Stimulated activated CD8-positive, alpha-beta memory T cell treated with anti-CD3 and anti-CD28 coated beads, Interleukin-7, amount 100 ng/mL, for 1 hour (primary cell): ENCODE data around the gene VMP1.
"Not testable (repeated sequence)": the region's sequence is repeated elsewhere in the genome, so short reads cannot be mapped to it uniquely, and the experiment has no call there.

Experiments used
- DNase-seq, 2 donors: peaks; one replicate each; pipeline ENCODE4 v3.0.0-alpha.2; 2020; ENCODE audit warnings: low read depth in 2 of 2

The VMP1 gene

DNA sequence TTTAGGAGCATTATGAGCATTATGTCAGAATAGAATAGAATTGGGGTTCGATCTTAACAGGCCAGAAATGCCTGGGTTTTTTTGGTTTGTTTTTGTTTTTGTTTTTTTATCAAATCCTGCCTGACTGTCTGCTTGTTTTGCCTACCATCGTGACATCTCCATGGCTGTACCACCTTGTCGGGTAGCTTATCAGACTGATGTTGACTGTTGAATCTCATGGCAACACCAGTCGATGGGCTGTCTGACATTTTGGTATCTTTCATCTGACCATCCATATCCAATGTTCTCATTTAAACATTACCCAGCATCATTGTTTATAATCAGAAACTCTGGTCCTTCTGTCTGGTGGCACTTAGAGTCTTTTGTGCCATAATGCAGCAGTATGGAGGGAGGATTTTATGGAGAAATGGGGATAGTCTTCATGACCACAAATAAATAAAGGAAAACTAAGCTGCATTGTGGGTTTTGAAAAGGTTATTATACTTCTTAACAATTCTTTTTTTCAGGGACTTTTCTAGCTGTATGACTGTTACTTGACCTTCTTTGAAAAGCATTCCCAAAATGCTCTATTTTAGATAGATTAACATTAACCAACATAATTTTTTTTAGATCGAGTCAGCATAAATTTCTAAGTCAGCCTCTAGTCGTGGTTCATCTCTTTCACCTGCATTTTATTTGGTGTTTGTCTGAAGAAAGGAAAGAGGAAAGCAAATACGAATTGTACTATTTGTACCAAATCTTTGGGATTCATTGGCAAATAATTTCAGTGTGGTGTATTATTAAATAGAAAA, 133.8 kb downstream of the VMP1 start:
- DNase-seq = not testable (repeated sequence)

DNA sequence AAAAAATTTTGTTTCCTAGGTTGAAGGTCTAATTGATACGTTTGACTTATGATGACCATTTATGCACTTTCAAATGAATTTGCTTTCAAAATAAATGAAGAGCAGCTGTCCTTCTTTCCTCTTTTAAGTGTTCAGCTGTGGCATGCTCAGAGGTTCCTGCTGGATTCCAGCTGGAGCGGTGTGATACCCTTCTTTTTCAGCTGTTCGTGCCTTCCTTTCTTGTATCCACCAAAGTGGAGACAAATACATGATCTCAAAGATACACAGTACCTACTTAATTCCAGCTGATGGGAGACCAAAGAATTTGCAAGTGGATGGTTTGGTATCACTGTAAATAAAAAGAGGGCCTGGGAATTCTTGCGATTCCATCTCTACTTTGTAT, 134.4 kb downstream of the VMP1 start:
- not testable (repeated sequence) for DNase-seq

DNA sequence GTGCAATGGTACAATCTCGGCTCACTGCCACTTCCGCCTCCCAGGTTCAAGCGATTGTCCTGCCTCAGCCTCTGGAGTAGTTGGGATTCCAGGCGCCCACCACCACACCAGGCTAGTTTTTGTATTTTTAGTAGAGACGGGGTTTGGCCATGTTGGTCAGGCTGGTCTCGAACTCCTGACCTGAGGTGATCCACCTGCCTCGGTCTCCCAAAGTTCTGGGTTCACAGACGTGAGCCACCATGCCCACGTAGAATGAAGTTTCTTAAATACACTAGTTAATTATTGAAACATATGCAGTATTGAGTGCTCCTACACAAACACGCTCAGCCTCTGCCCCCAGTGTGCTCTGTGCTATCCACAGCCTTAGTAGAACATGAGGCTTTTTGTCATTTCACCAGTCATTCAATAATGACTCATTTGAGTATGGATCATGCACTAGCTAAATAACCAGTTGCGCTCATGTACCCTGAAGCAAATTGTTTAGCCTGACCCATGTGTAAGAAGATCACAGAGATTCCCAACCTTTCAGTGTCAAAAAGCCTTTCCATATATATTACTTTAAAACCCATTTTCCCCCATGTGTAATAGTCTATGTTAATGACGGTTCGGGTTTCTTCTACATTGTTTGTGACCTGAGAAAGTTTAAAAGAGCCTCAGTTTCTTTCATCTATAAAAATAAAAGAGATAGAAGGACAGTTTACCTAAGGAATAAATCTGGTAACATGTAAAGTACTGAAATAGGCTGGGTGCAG, 135.6 kb downstream of the VMP1 start:
- DNase-seq = no peak

DNA sequence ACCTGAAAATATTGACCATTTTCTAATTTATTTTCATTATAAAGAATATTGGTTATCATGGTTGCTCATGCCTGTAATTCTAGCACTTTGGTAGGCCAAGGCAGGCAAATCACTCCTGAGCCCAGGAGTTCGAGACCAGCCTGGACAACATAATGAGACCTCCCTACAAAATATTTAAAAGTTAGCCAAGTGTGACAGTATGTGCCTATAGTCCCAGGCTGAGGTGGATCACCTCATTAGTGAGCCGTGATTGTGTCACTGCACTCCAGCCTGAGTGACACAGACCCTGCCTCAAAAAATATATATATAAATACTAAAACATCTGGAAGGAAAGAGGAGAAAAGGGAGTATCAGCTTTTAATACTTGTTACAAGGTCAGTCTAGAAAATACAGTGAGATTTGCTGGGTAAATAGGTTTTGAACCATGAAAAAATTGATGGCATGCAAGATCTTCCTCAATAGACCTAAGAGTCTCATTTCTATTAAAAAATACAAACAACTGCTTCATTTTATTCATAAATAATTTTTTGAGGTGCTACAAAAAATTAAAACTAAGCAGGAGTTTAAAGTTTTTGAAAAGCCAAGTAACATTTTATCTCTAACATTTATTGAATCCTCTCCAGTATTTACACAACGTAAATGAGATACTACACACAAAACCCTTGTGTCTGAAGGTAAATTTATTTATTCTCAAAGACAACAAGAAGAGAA, 137.6 kb downstream of the VMP1 start:
- DNase-seq = no peak

DNA sequence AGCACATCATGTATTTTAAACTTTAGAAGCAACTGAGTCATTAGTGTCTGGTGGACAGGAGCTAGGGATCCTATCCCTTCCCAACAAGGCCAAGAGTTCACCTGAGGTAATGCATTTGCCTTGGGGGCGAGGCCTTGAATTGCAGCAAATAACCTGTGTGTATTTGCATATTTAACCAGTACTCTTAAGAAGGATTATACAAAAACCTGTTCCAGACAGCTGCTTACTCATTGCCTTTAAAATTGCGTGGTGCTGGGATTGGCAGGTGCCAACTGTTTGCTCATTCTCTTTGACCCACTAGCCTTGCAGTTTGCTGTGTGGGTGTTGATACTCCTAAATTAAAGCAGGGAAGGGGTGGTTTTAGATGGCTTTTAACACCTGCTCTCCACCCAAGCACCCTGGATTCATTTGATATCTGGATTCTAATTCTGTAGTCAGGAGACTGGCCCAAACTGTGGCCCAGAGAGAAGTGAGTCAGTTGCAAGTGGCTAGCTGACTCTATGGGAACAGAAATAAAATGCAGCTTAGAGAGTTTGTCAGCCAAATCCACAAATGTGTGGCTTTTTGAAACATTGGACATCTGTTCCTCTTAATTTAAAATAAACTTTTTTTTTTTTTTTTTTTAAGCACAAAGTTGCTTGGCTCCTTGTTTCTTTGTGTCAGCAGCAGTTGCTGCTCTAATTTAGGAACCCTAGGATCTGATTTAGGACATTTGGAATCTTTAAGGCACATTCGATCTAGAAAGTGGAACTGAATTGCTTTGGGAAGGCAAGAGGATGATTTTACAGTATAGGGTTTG, 138.3 kb downstream of the VMP1 start:
- DNase-seq = no peak

DNA sequence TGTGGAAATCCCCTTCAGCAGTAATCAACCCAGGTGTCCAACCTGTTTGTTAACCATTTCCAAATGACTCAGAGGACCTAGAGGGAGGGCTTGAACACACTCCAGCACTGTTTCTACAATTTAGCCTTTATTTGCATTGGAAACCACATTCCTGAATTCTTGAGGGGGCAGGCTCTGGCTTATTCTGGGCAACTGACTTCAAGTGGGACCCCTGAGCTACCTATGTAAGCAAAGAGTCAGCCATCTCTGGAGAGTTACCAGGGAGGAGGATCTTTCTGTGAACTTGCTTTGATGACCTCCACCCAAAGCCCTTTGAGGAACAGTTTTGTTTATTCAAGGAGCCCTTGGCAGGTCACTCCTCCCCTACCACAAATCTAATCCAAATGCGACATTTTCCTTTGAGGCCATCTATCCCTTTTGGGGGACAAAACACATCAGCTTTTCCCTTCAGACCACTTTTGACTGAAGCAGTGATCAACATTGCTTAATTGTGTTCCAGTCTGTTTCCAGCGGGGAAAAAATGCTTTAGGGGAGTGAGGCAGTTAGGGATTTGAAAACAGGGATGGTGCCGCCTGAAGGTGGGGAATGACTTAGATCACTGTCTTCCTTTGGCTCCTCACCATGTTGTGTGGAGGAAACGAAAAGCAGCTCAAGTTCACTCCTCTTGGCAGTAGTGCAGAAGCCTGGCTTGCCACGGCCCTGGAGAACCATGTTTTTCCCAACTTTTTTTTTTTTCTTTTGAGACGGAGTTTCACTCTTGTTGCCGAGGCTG, 139.1 kb downstream of the VMP1 start:
- no peak for DNase-seq

DNA sequence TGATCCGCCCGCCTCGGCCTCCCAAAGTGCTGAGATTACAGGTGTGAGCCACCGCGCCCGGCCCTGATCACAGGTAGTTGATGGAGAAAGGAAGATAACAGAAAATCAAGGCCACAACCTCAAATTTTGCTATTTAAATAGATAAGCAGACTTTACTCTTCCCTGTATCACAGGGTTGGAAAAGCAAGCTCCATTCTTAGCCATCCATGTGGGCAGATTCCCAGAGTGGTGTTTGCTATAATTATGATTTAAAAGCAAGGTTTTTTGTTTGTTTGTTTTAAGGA, 140.9 kb downstream of the VMP1 start:
- DNase-seq = no peak

DNA sequence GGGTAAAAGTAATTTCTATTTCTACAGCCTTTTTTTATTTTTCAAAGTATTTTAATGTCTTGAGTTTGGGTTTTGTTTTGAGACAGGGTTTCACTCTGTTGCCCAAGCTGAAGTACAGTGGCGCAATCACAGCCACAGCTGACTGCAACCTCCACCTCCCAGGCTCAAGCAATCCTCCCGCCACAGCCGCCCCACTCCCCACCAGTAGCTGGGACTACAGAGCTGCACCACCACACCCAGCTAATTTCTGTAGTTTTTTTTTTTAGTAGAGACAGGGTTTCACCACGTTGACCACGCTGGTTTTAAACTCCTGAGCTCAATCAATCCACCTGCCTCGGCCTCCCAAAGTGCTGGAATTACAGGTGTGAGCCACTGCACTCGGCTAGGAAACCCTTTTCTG, 141.3 kb downstream of the VMP1 start:
- no peak for DNase-seq

DNA sequence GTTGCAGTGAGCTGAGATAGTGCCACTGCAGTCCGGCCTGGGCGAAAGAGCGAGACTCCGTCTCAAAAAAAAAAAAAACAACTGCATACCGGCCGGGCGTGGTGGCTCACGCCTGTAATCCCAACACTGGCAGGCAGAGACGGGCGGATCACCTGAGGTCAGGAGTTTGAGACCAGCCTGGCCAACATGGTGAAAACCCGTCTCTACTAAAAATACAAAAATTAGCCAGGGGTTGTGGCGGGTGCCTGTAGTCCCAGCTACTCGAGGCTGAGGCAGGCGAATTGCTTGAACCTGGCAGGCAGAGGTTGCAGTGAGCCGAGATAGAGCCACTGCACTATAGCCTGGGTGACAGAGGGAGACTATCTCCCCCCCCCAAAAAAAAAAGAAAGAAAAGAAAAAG, 142.9 kb downstream of the VMP1 start:
- not testable (repeated sequence) for DNase-seq

DNA sequence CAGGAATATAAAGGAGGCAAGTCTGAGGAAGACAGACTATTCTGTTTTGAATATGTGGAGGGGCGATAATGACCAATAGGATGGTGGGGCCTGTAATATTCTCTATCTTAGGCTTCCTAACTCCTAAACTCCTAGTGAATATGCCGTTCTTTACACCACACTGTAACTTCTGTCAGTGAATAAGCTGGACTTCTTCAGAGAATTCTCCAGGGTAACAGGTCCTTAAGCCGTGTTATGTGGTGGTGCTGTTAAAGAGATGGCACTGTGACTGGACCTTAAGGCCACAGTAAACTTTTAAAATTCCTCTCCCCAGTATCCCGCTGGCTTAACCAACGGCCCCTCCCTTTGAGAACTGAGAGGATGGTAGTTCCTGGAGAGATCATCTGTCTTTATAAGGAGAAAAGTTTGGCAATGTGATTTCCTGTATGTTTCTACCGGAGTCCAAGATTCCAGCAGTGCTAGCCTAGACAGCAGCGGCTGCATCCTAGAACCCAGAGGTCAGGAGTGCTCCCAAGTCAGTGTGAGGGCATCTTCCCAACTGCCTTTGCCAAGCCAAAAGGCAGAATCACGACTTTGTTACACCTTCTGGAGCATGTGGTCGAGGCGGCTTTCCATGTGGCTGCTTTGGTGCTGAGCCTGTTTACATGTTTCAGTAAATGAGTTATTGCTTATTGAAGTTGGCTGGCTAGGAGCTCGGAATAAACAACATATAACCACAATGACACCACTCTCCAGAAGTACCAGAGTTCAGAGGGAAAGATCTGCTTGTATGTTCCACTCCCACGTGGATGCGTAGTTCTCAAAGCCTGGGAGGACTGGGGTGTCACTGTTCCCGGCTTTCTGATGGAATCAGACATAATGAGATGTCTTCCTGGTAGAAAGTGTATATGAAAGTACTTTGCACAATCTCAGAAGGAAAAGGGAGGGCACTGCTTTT, 144.3 kb downstream of the VMP1 start:
- no peak for DNase-seq

DNA sequence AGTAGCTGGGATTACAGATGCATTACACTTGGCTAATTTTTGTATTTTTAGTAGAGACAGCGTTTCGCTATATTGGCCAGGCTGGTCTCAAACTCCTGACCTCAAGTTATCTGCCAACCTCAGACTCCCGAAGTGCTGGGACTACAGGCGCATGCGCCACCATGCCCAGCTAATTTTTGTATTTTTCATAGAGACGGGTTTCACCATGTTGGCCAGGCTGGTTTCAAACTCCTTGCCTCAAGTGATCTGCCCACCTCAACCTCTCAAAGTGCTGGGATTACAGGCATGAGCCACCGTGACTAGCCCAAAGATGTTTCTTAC, 145.4 kb downstream of the VMP1 start:
- DNase-seq = not testable (repeated sequence)

DNA sequence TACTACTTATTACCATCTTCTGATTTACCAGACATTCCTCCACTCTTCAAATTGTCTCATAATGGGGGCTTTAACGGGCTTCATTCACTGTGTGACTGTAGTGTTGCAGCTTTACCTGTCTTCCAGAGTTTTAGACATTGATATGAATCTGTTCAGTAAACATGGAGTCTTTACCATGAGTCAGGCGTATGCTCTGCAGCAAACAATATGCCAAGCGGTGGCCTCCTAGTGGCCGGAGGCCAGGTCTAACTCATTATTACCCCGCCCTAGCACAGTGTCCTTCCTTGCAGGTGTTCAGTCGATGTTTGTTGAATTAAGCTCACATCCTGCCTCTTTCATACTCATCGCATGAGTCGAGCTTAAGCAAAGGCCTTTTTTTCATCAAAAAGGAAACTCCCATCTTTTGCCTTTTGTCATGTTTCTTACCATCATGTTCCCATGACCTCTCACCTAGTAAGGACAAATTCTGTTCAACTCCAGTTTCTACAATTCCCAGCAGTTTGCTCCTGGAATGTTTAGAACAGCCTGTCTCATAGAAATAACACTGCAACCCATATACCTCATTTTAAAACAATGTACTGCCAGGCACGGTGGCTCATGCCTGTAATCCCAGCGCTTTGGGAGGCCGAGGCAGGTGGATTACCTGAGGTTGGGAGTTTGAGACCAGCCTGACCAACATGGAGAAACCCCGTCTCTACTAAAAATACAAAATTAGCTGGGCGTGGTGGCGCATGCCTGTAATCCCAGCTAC, 145.9 kb downstream of the VMP1 start:
- no peak for DNase-seq

DNA sequence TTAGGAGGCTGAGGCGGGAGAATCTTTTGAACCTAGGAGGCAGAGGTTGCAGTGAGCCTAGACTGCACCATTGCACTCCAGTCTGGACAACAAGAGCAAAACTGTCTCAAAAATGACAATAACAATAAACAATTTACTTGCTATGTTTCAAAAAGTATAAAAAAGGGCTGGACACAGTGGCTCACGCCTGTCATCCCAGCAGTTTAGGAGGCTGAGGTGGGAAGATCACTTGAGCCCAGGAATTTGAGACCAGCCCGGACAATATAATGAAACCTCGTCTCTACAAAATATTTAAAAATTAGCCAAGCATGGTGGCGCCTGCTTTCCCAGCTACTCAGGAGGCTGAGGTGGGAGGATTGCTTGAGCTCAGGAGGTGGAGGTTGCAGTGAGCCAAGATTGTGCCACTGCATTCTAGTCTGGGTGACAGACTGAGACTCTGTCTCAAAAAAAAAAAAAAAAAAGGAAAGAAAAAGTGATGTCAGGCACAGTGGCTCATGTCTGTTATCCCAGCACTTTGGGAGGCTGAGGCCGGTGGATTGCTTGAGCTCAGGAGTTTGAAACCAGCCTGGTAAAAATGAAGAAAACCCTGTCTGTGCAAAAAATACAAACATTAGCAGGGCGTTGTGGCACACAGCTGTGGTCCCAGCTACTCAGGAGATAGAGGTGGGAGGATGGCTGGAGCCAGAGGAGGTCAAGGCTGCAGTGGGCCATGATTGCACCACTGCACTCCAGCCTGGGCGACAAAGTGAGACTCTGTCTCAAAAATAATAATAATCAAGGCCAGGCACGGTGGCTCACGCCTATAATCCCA, 146.7 kb downstream of the VMP1 start:
- not testable (repeated sequence) for DNase-seq

DNA sequence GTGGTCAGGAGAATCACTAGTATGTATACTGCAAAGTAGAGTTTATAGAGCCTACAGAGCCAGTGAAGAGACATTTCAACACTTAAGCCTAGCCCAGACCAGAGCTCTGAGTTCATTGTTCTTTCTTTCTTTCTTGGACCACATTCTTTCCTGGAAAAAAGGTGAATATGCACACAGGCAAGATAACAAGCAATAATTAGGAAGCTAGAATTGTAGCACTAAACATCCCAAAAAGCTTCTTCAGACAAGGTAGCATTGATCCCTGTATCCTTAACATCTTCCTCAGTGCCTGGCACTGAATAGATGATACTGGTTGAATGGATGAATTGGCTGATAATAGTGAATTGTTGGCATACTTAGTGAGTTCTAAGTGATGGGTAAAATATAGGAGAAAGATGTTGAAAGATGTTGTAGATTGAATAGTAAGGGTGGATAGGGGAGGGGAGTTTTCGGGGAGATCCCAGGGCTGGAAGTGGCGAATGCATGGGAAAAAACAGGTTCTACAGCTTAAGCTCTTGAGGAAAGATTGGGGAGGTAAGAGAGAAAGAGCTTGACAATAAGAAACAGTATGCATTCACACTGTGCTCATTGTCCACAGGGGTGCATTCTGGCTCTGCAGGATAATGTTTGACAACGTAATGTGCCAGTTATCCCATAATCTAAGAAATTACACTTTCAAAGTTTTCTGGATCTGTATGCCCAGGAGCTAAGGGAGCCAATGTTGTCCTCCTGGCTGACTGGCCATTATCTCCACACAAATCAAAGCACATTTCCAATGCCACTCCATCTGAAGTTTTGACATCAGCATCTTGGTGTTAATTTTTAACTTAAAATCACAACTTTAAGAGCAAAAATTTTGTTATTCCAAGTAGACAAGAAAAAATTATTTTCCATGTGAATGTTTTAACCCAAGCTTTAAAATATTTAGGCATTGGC, 149.7 kb downstream of the VMP1 start:
- DNase-seq = no peak

DNA sequence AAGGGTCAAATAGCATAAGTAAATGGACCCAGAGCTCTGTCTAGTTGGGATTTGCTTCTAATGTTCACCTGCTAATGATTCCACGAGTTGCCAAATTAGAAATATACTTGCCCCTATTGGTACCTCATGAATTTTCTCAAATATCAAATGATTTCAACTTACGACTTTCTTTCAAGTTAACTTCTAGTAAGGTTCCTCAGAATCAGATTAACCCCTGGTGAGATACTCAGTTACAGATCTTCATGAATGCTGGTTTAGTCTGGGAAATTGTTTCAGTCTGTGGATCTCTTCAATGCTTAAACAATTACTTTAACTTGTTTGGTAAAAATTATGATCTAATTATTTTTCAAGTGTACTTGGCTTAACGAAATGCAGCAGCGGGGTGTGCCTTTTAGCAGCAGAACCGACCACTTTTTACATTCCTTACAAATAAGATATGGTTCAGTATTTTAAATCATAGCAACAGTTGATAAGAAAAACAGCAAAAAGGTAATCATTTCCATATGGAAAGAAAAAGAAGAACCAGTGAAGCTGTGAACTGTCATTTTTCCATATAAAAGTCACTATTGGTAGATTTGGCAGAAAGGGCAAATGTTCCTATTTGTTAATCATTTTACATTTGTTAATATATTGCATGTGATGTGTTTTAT, 150.8 kb downstream of the VMP1 start:
- DNase-seq = no peak

DNA sequence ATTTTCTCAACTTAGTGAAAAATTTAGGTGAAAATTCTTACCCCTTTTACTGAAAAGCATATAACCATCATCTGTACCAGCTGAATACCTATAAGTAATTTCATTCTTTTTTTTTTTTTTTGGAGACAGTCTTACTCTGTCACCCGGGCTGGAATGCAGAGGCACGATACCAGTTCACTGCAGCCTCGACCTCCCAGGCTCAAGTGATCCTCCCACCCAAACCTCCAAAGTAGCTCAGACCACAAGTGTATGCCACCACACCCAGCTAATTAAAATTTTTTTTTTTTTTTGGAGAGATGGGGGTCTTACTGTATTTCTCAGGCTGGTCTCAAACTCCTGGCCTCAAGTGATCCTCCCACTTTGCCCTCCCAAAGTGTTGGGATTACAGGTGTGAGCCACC, 151.5 kb downstream of the VMP1 start:
- DNase-seq = no peak

DNA sequence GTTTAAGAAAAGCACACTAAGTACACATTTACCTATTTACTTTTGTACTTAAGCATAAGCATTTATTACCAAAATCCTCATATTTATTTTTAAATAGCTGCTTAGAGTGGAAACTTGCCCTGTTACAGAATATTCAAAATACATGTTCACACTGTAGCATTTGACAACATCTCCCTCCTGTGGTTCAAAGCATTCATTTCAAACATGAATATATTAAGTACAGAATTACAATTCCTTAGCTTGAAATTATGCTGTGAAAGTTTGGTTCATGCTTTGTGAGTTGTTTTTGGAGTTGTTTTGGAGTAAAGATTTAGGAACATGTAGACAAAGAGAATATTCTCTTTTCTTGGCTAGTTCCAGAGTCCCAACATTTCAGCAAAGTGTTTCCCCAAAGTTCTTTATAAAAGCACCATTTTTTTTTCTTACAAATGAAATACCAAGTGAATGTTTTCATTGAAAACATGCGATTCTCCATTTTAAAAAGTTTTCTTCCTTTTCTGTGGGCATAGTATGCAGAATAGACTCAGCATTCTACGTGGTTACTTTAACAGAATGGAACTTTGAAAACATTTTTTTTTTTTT, 152.1 kb downstream of the VMP1 start:
- no peak for DNase-seq
